ENCODE results near the gene PLCB1. TPM values are rescaled to one million over a fixed set of nuclear protein-coding genes. Genes with fewer than 3 reads are reported as not detected.

PLCB1 gene
- total and polyA plus RNA-seq, 2 experiments from 2014 or later = 6.7 to 20.5 TPM

DNA sequence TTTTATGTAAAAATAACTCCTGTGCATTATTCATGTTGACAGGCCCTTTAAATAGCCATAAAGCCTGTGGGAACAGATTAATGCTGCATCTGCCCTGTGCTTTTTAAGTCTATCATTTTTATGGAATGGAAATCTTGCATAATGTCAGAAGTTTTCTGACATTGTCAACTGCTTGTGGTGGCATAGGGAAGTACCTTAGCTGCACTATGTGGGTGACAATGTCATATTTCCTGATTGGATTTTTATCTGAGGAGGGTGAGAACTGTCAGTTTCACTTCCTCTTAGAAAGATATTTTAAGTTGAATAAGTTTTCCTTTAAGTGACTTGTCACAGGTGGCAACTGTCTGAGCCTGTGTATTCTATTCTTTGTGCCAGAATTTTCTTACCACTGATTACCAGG, 267.9 kb downstream of the PLCB1 start:
- no peaks in the 10 kb centered on the region for H3K27me3 ChIP-seq
- DNase-seq (ENCODE audit: low spot score) = no peak

DNA sequence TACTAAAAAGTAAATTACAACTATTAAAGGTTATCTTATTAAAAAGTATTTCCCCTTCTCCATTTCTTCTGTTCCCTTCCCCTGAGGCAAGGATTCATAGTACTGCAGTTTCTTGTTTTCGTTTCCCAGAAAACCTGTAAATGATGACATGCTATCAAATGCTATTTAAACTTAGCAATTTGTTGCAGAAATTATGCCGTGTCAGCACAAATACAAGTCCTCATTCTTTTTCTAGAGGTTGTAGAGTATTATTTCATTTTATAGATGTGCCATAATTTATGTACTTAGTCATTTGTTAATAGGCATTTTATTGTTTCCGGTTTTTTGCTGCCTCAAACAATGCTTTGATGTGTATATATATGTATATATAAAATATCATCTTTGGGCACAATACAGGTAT, 268.4 kb downstream of the PLCB1 start:
- Histone ChIP-seq H3K4me3 (no peak overlapping the region), H3K36me3 (replicated peaks; ENCODE audit: insufficient read depth, low read depth) (no peaks in the 10 kb centered on the region), H3K4me1 (ENCODE audit: insufficient read depth) (no peaks in the 10 kb centered on the region), H3K27me3 (no peaks in the 10 kb centered on the region), H3K4me2 (no peak overlapping the region), H3K9me3 (ENCODE audit: low read depth) (no peaks in the 10 kb centered on the region), H4K20me1 (ENCODE audit: insufficient read depth, poor library complexity, severe bottlenecking) (no peaks in the 10 kb centered on the region), H3K27ac (no peak overlapping the region), H3K79me2 (no peaks in the 10 kb centered on the region), H3K9me2 (replicated peaks; ENCODE audit: insufficient read depth) (no peaks in the 10 kb centered on the region), H2AFZ (no peak overlapping the region)
- DNase-seq (ENCODE audit: low spot score) = no peak
- WGBS (ENCODE audit: low lambda C conversion rate, missing lambda C conversion rate) = 72% methylated on average over 3 of the region's 3 CpGs
- TF ChIP-seq EZH2phosphoT487 (IDR thresholded peaks at IDR 0.05; ENCODE audit: low read depth, severe bottlenecking, unreplicated experiment) = no peak
- TF ChIP-seq EZH2 (IDR thresholded peaks at IDR 0.05; ENCODE audit: borderline replicate concordance) = no peak
- TF ChIP-seq, protein P1, sequence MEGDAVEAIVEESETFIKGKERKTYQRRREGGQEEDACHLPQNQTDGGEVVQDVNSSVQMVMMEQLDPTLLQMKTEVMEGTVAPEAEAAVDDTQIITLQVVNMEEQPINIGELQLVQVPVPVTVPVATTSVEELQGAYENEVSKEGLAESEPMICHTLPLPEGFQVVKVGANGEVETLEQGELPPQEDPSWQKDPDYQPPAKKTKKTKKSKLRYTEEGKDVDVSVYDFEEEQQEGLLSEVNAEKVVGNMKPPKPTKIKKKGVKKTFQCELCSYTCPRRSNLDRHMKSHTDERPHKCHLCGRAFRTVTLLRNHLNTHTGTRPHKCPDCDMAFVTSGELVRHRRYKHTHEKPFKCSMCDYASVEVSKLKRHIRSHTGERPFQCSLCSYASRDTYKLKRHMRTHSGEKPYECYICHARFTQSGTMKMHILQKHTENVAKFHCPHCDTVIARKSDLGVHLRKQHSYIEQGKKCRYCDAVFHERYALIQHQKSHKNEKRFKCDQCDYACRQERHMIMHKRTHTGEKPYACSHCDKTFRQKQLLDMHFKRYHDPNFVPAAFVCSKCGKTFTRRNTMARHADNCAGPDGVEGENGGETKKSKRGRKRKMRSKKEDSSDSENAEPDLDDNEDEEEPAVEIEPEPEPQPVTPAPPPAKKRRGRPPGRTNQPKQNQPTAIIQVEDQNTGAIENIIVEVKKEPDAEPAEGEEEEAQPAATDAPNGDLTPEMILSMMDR (IDR thresholded peaks at IDR 0.05; ENCODE audit: poor library complexity) = no peak

More for the DNA sequence above, 267.9 kb downstream of the PLCB1 start:
- Histone ChIP-seq H3K79me2 (no peaks in the 10 kb centered on the region), H3K36me3 (replicated peaks; ENCODE audit: insufficient read depth, low read depth) (no peaks in the 10 kb centered on the region), H3K27ac (no peak overlapping the region), H2AFZ (no peak overlapping the region), H3K4me2 (no peak overlapping the region), H3K4me3 (no peak overlapping the region), H3K9me2 (replicated peaks; ENCODE audit: insufficient read depth) (no peaks in the 10 kb centered on the region), H3K4me1 (ENCODE audit: insufficient read depth) (no peaks in the 10 kb centered on the region), H4K20me1 (ENCODE audit: insufficient read depth, poor library complexity, severe bottlenecking) (no peaks in the 10 kb centered on the region), H3K9me3 (ENCODE audit: low read depth) (no peaks in the 10 kb centered on the region)
- TF ChIP-seq EZH2 (IDR thresholded peaks at IDR 0.05; ENCODE audit: borderline replicate concordance) (no peak), EZH2phosphoT487 (IDR thresholded peaks at IDR 0.05; ENCODE audit: low read depth, severe bottlenecking, unreplicated experiment) (no peak)
- TF ChIP-seq, protein P1 (IDR thresholded peaks at IDR 0.05; ENCODE audit: poor library complexity) = no peak

DNA sequence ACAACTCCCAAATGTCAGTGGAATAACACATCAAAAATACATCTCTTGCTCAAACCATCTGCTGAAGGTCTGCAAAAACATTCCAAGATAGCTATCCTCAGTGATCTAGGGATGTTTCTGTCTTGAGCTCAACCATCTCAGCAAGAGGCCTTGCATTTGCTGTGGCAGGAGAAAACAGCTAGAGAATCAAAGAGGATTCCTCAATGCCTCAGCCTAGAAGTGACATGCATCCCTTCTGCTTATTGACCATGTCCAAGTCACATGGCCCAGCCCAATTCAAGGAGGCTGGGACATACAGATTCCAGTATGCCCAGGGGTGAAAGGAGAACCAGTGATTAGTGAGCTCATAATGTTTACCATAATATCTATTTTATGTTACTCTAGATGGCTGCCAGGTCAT, 269.5 kb downstream of the PLCB1 start:
- no peak for DNase-seq (ENCODE audit: low spot score)
- no peak overlapping the region for H2AFZ ChIP-seq
- H3K36me3 ChIP-seq (replicated peaks; ENCODE audit: insufficient read depth, low read depth) = no peaks in the 10 kb centered on the region

More for the DNA sequence above, 269.5 kb downstream of the PLCB1 start:
- TF ChIP-seq EZH2phosphoT487 (IDR thresholded peaks at IDR 0.05; ENCODE audit: low read depth, severe bottlenecking, unreplicated experiment) (no peak), EZH2 (IDR thresholded peaks at IDR 0.05; ENCODE audit: borderline replicate concordance) (no peak)
- TF ChIP-seq, protein P1 (IDR thresholded peaks at IDR 0.05; ENCODE audit: poor library complexity) = no peak
- Histone ChIP-seq H3K27ac (no peak overlapping the region), H3K27me3 (no peaks in the 10 kb centered on the region), H3K9me3 (ENCODE audit: low read depth) (no peaks in the 10 kb centered on the region), H3K4me1 (ENCODE audit: insufficient read depth) (peaks cover 3% of the 10 kb centered on the region), H3K4me2 (no peak overlapping the region), H4K20me1 (ENCODE audit: insufficient read depth, poor library complexity, severe bottlenecking) (no peaks in the 10 kb centered on the region), H3K79me2 (no peaks in the 10 kb centered on the region), H3K4me3 (no peak overlapping the region), H3K9me2 (replicated peaks; ENCODE audit: insufficient read depth) (no peaks in the 10 kb centered on the region)

All from hepatocyte (in vitro differentiated cells).